WERI-Rb-1 (cell line): Measurements from ENCODE around the gene PIAS4.

Experiments used
- DNase-seq: peaks from one replicate; pipeline ENCODE4 v3.0.0-alpha.2; 2020
- H3K27ac ChIP-seq: fragments of 250-450 bp; sonication (Bioruptor Pico); 2 replicates; pipeline ENCODE4 v1.5.1; 2020; ENCODE audit warnings: mild to moderate bottlenecking, moderate library complexity
- H3K27me3 ChIP-seq: fragments of 250-450 bp; sonication (Bioruptor Pico); 2 replicates; pipeline ENCODE4 v1.5.1; 2021; ENCODE audit warnings: mild to moderate bottlenecking, low read depth, moderate library complexity; ENCODE audit not compliant: insufficient read depth, severe bottlenecking
- H3K36me3 ChIP-seq: fragments of 250-450 bp; sonication (Bioruptor Pico); 2 replicates; pipeline ENCODE4 v1.5.1; 2020; ENCODE audit warnings: mild to moderate bottlenecking, moderate library complexity
- H3K4me3 ChIP-seq: 2 replicates; pipeline ENCODE4 v1.5.1; 2011; ENCODE audit warnings: low read depth, mild to moderate bottlenecking, control low read depth, low read length
- H3K9me3 ChIP-seq: fragments of 250-450 bp; sonication (Bioruptor Pico); 2 replicates; pipeline ENCODE4 v1.5.1; 2021; ENCODE audit warnings: mild to moderate bottlenecking, moderate library complexity; ENCODE audit not compliant: severe bottlenecking
- CTCF ChIP-seq: IDR thresholded peaks from 2 replicates; pipeline ENCODE4 v1.5.1; 2011; ENCODE audit warnings: low read depth, mild to moderate bottlenecking, control low read depth, inconsistent platforms, low read length

Gene PIAS4

GRCh38 chr19:4064496-4065260 lies 57.1 kb downstream of the PIAS4 start:
- no peak for TF ChIP-seq CTCF
- Histone ChIP-seq H3K4me3 (peak overlapping the region; percentile 52), H3K9me3 (no peaks in the 10 kb centered on the region), H3K27ac (peak overlapping the region; percentile 98), H3K36me3 (peaks cover 32% of the 10 kb centered on the region), H3K27me3 (no peaks in the 10 kb centered on the region)
- DNase-seq, result peak; percentile 58

GRCh38 chr19:4065430-4066175 lies 58.1 kb downstream of the PIAS4 start:
- TF ChIP-seq CTCF, result no peak
- peak; percentile 96 for DNase-seq
- H3K4me3 ChIP-seq, result no peak overlapping the region
- no peak overlapping the region for H3K27ac ChIP-seq
- H3K36me3 ChIP-seq, result peaks cover 26% of the 10 kb centered on the region
- H3K9me3 ChIP-seq, result no peaks in the 10 kb centered on the region
- H3K27me3 ChIP-seq, result no peaks in the 10 kb centered on the region

- peaks cover 21% of the 10 kb centered on the region for H3K36me3 ChIP-seq
- H3K27ac ChIP-seq, result peak overlapping the region; percentile 96
- no peak for DNase-seq
- no peaks in the 10 kb centered on the region for H3K9me3 ChIP-seq
- no peaks in the 10 kb centered on the region for H3K27me3 ChIP-seq
- H3K4me3 ChIP-seq, result peak overlapping the region; percentile 85
- no peak for TF ChIP-seq CTCF
These were observed 58.7 kb downstream of the PIAS4 start for GRCh38 chr19:4066176-4066606.

- peak within 1 kb of the TSS; percentile 96 for H3K27ac ChIP-seq
- H3K9me3 ChIP-seq, result no peaks in the 10 kb centered on the region
- peaks cover 17% of the 10 kb centered on the region for H3K36me3 ChIP-seq
- DNase-seq, result peak; percentile 87
- no peak for TF ChIP-seq CTCF
- no peaks in the 10 kb centered on the region for H3K27me3 ChIP-seq
- peak within 1 kb of the TSS; percentile 85 for H3K4me3 ChIP-seq
These were observed 59.3 kb downstream of the PIAS4 start, which contains the start of gene ZBTB7A for GRCh38 chr19:4066682-4067395. Gene ZBTB7A, minus strand, starts transcription at chr19:4066899. Its CDS starts 11,667 bp downstream, at chr19:4055232.

GRCh38 chr19:4067396-4068046 lies 60.0 kb downstream of the PIAS4 start:
- no peaks in the 10 kb centered on the region for H3K27me3 ChIP-seq
- no peak for TF ChIP-seq CTCF
- peaks cover 17% of the 10 kb centered on the region for H3K36me3 ChIP-seq
- peak overlapping the region; percentile 61 for H3K4me3 ChIP-seq
- peak overlapping the region; percentile 96 for H3K27ac ChIP-seq
- H3K9me3 ChIP-seq, result no peaks in the 10 kb centered on the region
- DNase-seq, result peak; percentile 49
